NCI-H82 (cell line): ENCODE results near the gene MYO5A.
A peak's percentile ranks its signal among the peaks of the same experiment; 100 is the strongest.
"Not testable (repeated sequence)": the region's sequence is repeated elsewhere in the genome, so short reads cannot be mapped to it uniquely, and the experiment has no call there.

Experiments used
- DNase-seq: peaks from one replicate; lab custom pipeline; 2025; lab: John Stamatoyannopoulos, UW

The MYO5A gene

GRCh38 chr15:52528564-52529340 lies at the start of gene MYO5A:
MYO5A (minus strand) TSS chr15:52528880; CDS start chr15:52528806, 74 bp downstream.
- DNase-seq = peak; percentile 83

- no peak for DNase-seq
Observed at GRCh38 chr15:52576692-52577091, 48.0 kb upstream of the MYO5A start.

DNA sequence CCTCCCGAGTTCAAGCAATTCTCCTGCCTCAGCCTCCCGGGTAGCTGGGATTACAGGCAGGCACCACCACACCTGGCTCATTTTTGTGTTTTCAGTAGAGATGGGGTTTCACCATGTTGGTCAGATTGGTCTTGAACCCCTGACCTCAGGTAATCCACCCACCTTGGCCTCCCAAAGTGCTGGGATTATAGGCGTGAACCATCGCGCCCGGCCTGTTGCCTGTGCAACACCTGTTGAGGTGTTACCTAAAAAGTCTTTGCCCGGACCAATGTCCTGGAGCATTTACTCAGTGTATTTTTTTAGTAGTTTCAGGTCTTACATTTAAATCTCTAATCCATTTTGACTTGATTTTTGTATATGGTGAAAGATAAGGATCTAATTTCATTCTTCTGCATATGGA lies 46.9 kb upstream of the MYO5A start:
- not testable (repeated sequence) for DNase-seq

DNA sequence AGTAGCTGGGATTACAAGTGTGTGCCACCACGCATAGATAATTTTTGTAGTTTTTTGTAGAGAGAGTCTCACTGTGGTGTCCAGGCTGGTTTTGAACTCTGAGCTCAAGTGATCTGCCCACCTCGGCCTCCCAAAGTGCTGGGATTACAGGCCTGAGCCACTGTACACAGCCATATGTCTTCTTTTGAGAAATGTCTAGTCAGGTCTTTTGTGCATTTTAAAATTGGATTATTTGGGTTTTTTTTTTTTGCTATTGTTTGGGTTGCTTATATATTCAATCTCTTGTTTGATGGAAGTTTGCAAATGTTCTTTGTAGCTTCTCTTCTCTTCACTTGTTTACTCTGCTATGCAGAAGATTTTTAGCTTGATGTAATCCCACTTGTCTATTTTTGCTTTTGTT lies 46.4 kb upstream of the MYO5A start:
- no peak for DNase-seq

GRCh38 chr15:52574623-52575022 lies 45.9 kb upstream of the MYO5A start:
- DNase-seq = not testable (repeated sequence)

GRCh38 chr15:52568601-52569585 lies 40.2 kb upstream of the MYO5A start, which contains the start of gene ARPP19:
ARPP19 (minus strand) TSS chr15:52569030; CDS start chr15:52568892, 138 bp downstream.
- peak; percentile 98 for DNase-seq

DNA sequence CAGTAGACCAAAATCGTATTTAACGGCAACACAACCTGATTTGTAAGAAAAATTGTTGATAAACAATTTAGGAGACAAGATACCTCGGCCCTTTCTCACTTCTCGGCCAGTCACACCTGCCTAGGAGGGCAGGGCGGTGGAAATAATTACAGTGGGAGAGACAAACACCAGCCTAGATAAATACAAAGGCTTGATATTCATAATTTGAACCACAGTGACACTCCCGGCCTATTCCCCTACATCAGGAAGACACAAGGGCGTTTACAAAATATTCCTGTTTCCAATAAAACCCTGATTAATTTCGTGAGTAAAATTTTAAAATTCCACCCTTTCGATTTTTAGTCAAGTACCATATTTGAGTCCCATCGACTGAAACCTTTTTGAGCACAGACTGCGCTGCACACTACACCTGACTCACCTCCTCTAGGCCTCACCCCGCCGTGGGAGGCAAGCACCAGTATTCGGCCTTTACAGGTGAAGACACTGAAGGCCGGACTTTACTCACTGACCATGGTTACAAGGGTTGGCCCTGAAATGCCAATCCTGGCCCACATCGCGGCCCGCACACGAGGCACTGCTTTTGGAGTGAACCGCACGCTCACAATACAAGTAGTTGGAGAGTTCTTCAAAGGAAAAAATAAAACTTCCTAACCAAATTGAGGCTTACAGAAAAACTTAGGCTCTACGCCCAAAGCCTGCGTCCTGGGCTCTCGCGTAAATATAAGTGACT lies 39.4 kb upstream of the MYO5A start:
- DNase-seq = no peak

DNA sequence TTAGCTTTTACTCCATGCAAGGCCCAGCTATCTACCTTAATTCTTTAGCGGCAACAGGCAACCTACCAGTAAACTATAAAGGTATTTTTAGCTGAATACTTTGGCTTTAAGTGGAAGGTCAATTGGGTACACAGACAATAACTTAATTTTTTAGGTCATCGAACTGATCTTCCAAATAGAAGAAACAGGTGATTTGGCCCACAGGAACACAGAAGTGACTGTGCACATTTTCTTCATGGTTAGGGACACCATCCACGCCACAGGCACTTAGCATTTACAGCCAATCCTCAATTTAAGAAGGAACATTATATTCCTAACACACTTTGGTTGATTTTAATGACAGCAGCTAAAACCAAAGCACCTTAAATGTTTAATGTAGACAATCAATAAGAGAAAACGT lies 38.2 kb upstream of the MYO5A start:
- DNase-seq = peak; percentile 31

DNA sequence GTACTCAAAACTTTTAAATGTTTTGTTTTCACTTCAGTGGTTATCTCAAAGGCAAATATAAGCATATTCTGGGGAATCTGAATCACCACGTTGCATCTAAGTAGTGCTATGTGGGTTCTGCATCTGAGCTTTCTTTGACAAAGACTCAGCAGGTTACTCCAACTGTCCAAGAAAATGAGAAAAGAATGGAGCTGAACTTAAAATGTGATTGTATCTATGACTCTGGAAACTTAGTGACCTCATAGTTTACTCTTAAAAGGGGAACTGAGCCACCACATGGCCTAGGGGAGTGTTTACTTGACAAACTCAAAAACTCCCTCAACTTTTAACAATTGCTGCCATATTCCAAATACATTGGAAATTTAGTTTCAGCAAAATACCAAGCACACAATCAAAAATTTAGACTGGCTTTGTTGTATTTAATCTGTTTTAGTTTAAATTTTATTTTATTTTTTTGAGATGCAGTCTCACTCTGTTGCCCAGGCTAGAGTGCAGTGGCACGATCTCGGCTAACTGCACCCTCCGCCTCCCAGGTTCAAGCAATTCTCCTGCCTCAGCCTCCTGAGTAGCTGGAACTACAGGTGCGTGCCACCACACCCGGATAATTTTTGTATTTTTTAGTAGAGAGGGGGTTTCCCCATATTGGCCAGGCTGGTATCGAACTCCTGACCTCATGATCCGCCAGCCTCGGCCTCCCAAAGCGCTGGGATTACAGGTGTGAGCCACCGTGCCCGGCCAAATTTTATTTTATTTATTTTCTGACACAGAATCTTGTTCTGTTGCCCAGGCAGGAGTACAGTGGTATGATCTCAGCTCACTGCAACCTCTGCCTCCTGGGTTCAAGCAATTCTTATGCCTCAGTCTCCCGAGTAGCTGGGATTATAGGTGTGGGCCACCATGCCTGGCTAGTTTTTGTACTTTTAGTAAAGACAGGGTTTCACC lies 37.0 kb upstream of the MYO5A start:
- not testable (repeated sequence) for DNase-seq

- DNase-seq = peak; percentile 91
Observed at GRCh38 chr15:52563501-52564060, 34.9 kb upstream of the MYO5A start.

DNA sequence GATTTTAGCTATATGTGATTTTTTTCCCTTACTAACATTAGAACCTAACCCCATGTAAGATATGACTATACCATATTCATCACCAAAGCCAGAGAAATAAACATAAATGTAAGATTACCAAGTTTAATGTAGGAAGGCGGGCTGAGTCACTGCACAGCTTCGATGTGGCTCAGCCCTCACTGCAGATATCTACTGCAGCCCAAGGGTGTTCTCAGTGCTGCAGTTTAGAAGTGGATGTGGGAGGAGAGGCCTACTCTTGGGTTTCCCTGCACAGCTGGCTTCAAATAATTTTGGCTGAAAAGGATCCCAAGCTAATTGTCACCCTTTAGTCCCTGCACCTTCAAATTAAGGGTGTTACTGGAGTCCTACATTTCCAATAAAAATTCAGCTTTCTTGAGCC lies 30.9 kb upstream of the MYO5A start:
- DNase-seq = peak; percentile 49

- no peak for DNase-seq
Observed at GRCh38 chr15:52559022-52559421, 30.3 kb upstream of the MYO5A start.

GRCh38 chr15:52558196-52558595 lies 29.5 kb upstream of the MYO5A start:
- no peak for DNase-seq

DNA sequence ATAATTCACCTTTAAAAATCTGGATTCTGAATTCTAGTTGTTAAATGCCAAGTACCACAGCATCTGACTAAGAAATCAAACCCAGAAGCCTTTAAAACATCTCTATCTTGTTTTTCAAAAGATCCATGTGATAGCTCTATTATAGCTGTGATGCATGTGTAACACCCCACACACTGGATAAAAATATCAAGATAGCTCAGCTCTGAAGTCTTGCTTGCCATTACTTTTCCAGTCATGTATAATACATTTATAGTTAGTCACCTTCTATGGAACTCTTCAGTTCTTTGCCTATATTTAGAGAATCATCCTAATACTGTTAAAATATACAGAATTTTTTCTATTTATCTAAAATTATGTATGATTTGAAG lies 28.6 kb upstream of the MYO5A start:
- DNase-seq = no peak

DNA sequence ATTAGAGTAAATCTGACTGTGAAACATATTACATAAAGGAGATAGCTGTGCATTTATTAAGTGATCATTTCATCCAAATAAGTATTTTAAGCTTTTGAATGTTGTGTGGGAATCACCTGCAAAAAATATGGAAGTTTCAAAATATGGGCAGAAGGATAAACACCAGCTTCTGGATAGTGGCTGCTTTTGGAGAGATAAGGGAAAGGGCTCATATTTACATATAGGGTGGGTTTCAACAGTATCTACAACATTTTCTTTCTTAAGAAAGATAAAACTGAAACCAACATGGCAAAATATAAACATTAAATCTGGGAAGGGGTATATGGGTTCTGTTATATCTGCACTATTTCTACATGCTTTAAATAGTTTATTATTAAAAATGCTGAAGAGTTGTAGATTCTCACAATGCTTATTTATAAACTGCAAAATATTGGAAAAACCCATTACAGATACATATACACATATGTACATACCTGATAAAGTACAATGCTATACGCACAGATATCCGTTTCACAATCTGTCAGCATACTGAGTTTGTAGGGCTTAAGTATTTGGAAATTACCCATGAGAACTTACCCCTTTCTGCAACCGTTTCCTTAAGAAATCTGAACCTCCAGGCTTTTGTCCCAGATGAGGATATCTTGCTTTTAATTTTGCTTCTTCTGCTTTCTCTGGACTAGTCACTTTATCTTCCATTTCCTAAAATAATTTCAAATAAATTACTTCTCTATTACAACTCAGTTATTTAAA lies 28.0 kb upstream of the MYO5A start:
- DNase-seq = no peak

DNA sequence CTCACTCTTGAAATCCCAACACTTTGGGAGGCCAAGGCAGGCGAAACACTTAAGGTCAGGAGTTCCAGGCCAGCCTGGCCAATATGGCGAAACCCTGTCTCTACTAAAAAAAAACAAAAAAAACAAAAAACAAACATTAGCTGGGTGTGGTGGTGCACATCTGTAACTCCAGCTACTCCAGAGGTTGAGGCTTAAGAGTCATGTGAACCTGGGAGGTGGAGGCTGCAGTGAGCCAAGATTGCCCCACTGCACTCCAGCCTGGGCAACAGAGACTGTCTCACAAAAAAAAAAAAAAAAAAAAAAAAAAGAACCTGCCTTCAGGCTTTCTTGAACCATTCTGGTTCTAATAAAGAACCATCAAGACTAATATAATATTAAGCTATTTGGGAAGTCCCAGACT lies 23.6 kb upstream of the MYO5A start:
- DNase-seq = no peak

DNA sequence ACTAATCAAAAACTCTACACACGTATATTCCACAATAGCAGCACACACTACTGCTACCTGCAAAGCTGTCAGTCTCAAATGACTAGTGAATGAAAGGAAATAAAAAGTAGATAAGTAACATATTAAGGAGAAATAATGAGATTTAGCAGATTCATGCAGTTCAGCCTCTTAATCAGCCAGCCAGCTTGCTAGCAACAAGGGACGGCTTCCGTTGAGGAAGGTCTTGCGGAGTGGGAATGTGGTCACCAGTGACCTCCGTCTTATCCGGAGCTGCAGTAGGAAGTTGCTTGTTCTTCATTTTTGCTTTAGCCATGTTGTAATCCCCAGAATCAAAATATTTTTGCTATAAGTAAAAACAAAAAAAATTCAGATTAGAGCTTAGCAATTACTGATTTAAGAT lies 23.1 kb upstream of the MYO5A start:
- no peak for DNase-seq

- DNase-seq = not testable (repeated sequence)
Observed at GRCh38 chr15:52551186-52551585, 22.5 kb upstream of the MYO5A start.

DNA sequence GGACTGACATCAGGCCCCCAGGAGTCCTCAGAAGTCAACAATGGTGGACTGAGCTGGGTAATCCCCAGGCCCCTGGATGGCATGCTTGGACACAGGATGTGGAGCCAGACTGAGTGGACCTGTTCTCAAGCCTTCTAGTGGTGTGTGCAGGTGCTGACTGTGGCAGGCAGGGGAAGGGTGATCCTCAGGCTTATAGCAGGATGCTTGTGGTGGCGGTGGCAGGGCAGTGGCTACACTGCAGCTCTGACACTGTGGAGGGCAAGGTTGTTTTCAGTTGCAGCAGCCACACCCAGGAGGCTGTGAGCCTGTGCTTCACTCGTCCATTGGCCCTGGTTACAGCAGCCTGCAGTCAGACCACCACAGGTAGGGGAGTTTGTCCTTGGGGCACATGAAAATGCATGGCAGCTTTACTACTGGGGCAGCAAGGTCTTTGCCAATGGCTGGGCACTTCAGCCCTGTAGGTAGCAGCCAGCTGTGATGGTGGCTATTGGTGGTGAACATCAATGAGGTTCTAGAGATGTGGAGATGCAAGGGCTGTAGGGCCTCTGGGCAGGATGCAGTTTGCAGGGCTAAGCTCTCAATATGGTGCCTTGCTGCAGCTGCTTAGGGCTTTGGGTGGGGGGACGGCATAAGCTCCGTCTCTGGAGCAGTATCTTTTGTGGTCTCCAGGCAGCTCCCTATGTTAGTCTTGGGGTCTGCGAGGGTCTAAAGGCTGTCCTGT lies 17.5 kb upstream of the MYO5A start:
- DNase-seq = peak; percentile 41
